Measurements from ENCODE around the gene YTHDF1. TPM values are rescaled to one million over a fixed set of nuclear protein-coding genes. Genes with fewer than 3 reads are reported as not detected.
A peak's percentile ranks its signal among the peaks of the same experiment; 100 is the strongest.

The YTHDF1 gene
- total and polyA plus RNA-seq, 2 donors from 2014 or later, result 21.9 to 43.1 TPM

DNA sequence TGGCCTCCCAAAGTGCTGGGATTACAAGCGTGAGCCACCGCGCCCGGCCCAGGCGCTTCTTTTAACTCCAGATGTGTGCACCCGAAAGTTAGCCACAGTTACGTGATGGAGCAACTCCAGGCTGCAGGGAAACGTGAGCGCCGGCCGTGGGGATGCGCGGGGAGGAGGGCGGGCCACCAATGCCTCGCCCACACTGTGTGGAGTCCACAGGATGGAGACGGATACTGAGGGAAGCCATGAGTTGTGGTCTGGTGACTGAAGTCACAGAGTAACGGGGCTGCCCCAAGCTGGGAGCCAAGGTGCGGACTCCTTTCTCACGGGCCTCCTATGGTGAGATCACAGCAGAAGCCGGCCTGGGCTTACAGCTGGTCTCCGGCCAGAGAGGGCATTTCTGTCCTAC, 23.2 kb downstream of the YTHDF1 start:
- Histone ChIP-seq H3K27me3 (ENCODE audit: control insufficient read depth, insufficient read depth, low read length) (no peaks in the 10 kb centered on the region), H3K4me1 (ENCODE audit: control insufficient read depth in 2 of 3, insufficient read depth in 2 of 3, low read depth in 1 of 3, low read length in 3 of 3) (peaks cover 0 to 10% (median 10%) of the 10 kb centered on the region in 3 donors), H3K27ac (ENCODE audit: low read depth in 2 of 2, low read length in 2 of 2) (no peak overlapping the region), H3K4me3 (ENCODE audit: low read length in 3 of 3) (no peak overlapping the region), H3K9ac (ENCODE audit: low read length in 3 of 3) (no peak overlapping the region), H3K9me3 (ENCODE audit: control insufficient read depth in 2 of 3, insufficient read depth in 1 of 3, low read length in 3 of 3) (no peaks in the 10 kb centered on the region), H3K36me3 (ENCODE audit: control insufficient read depth in 2 of 3, insufficient read depth in 3 of 3, low read length in 3 of 3) (peaks cover 0 to 12% (median 6%) of the 10 kb centered on the region in 3 donors)
- intact Hi-C loops (cut with DNase I), result no loop called here
- FAIRE-seq (no peak), DNase-seq (peak in 1 of 5 donors; percentile 59)
- TF ChIP-seq, protein P1, sequence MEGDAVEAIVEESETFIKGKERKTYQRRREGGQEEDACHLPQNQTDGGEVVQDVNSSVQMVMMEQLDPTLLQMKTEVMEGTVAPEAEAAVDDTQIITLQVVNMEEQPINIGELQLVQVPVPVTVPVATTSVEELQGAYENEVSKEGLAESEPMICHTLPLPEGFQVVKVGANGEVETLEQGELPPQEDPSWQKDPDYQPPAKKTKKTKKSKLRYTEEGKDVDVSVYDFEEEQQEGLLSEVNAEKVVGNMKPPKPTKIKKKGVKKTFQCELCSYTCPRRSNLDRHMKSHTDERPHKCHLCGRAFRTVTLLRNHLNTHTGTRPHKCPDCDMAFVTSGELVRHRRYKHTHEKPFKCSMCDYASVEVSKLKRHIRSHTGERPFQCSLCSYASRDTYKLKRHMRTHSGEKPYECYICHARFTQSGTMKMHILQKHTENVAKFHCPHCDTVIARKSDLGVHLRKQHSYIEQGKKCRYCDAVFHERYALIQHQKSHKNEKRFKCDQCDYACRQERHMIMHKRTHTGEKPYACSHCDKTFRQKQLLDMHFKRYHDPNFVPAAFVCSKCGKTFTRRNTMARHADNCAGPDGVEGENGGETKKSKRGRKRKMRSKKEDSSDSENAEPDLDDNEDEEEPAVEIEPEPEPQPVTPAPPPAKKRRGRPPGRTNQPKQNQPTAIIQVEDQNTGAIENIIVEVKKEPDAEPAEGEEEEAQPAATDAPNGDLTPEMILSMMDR (IDR thresholded peaks at IDR 0.05; ENCODE audit: borderline replicate concordance, extremely low read depth, insufficient read depth), result no peak

DNA sequence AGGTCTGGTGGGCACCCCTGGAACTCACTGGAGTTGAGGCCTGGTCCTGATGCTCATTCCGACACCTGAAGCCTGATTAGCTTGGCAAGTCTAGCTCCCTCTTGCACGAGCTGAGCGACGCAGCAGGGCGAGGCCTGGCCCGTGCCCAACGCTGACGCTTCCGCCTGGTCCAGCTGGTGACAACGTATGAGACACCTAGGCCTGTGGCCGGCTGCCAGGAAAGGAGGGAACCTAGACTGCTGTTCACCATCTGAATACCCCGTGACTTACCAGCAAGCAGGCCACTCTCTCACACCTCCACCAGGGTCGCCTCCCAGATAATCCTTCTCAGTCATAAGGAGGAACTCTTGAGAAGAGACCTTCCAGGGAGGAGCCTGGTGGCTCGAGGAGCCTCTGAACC, 24.5 kb downstream of the YTHDF1 start:
- peaks cover 0 to 5% (median 0%) of the 10 kb centered on the region in 3 donors for H3K4me1 ChIP-seq (ENCODE audit: control insufficient read depth in 2 of 3, insufficient read depth in 2 of 3, low read depth in 1 of 3, low read length in 3 of 3)
- peaks cover 0 to 12% (median 6%) of the 10 kb centered on the region in 3 donors for H3K36me3 ChIP-seq (ENCODE audit: control insufficient read depth in 2 of 3, insufficient read depth in 3 of 3, low read length in 3 of 3)
- peak in 1 of 5 donors; percentile 83 for DNase-seq
- no peak overlapping the region for H3K4me3 ChIP-seq (ENCODE audit: low read length in 3 of 3)
- no peak overlapping the region for H3K27ac ChIP-seq (ENCODE audit: low read depth in 2 of 2, low read length in 2 of 2)
- H3K9ac ChIP-seq (ENCODE audit: low read length in 3 of 3), result no peak overlapping the region
- H3K27me3 ChIP-seq (ENCODE audit: control insufficient read depth, insufficient read depth, low read length), result no peaks in the 10 kb centered on the region
- intact Hi-C loops (cut with DNase I), result no loop called here
- FAIRE-seq, result no peak
- TF ChIP-seq, protein P1 (IDR thresholded peaks at IDR 0.05; ENCODE audit: borderline replicate concordance, extremely low read depth, insufficient read depth), result no peak
- H3K9me3 ChIP-seq (ENCODE audit: control insufficient read depth in 2 of 3, insufficient read depth in 1 of 3, low read length in 3 of 3), result no peaks in the 10 kb centered on the region

DNA sequence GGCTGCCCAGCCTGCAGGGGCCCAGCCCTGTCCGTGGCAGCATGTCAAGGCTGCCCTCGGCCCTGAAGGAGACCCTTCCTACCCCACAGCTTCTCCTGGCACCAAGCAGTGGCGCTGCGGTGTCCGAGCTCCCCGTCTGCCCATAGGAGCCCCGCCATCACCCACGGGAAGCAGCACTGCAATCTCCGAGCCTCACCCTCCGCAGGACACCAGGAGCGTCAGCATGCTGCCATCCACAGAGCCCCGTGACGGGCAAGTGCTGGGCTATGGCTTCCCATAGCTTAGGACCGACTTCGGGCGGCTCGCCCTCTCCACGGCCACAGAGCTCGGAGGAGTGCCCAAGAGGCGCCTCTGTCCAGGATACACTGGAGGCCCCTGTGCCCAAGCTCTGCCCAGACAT, 25.1 kb downstream of the YTHDF1 start:
- H3K27ac ChIP-seq (ENCODE audit: low read depth in 2 of 2, low read length in 2 of 2), result no peak overlapping the region

More for the DNA sequence above, 25.1 kb downstream of the YTHDF1 start:
- FAIRE-seq, result no peak
- peaks cover 0 to 11% (median 6%) of the 10 kb centered on the region in 3 donors for H3K36me3 ChIP-seq (ENCODE audit: control insufficient read depth in 2 of 3, insufficient read depth in 3 of 3, low read length in 3 of 3)
- H3K9ac ChIP-seq (ENCODE audit: low read length in 3 of 3), result no peak overlapping the region
- H3K27me3 ChIP-seq (ENCODE audit: control insufficient read depth, insufficient read depth, low read length), result no peaks in the 10 kb centered on the region
- TF ChIP-seq, protein P1 (IDR thresholded peaks at IDR 0.05; ENCODE audit: borderline replicate concordance, extremely low read depth, insufficient read depth), result no peak
- peak in 1 of 5 donors; percentile 63 for DNase-seq
- intact Hi-C loops (cut with DNase I), result no loop called here
- no peak overlapping the region for H3K4me3 ChIP-seq (ENCODE audit: low read length in 3 of 3)
- no peaks in the 10 kb centered on the region for H3K9me3 ChIP-seq (ENCODE audit: control insufficient read depth in 2 of 3, insufficient read depth in 1 of 3, low read length in 3 of 3)
- H3K4me1 ChIP-seq (ENCODE audit: control insufficient read depth in 2 of 3, insufficient read depth in 2 of 3, low read depth in 1 of 3, low read length in 3 of 3), result peaks cover 0 to 5% (median 0%) of the 10 kb centered on the region in 3 donors
